Dendritic cell treated with granulocyte-macrophage colony-stimulating factor and Interleukin-4, amounts not matched to agents 40 ng/mL and 50 ng/mL, for 4 days (primary cell): ENCODE results near the gene SPATA45.
A peak's percentile ranks its signal among the peaks of the same experiment; 100 is the strongest.
"Not testable (repeated sequence)": the region's sequence is repeated elsewhere in the genome, so short reads cannot be mapped to it uniquely, and the experiment has no call there.

Experiments
- H3K27ac Mint-ChIP-seq: one replicate; pipeline ENCODE4 v1.8.0; 2022; ENCODE audit warnings: mild to moderate bottlenecking, mixed read lengths
- H3K27me3 Mint-ChIP-seq: one replicate; pipeline ENCODE4 v1.8.0; 2022; ENCODE audit warnings: mild to moderate bottlenecking, mixed read lengths
- H3K36me3 Mint-ChIP-seq: one replicate; pipeline ENCODE4 v1.8.0; 2022; ENCODE audit warnings: low read depth, mixed read lengths
- H3K4me1 Mint-ChIP-seq: one replicate; pipeline ENCODE4 v1.8.0; 2022; ENCODE audit warnings: low read depth, mixed read lengths
- H3K4me3 Mint-ChIP-seq: one replicate; pipeline ENCODE4 v1.8.0; 2022; ENCODE audit warnings: mild to moderate bottlenecking, moderate library complexity, mixed read lengths
- H3K9me3 Mint-ChIP-seq: one replicate; pipeline ENCODE4 v1.8.0; 2022; ENCODE audit warnings: mixed read lengths
- intact Hi-C: fragments of 100-400 bp; cut with micrococcal nuclease; formaldehyde crosslinking; loops from one replicate; pipeline ENCODE4 v1.15.0; 2022

Gene SPATA45

GRCh38 chr1:212857992-212858460 lies 10.6 kb upstream of the SPATA45 start, which contains the start of gene FLVCR1:
Gene FLVCR1 (plus strand): TSS chr1:212858275. CDS start chr1:212858453, 178 bp downstream.
- peak within 1 kb of the TSS; percentile 96 for H3K27ac Mint-ChIP-seq
- peaks cover 17% of the 10 kb centered on the region for H3K4me1 Mint-ChIP-seq
- H3K4me3 Mint-ChIP-seq: peak within 1 kb of the TSS; percentile 99
- H3K36me3 Mint-ChIP-seq: peaks cover 22% of the 10 kb centered on the region
- H3K9me3 Mint-ChIP-seq: no peaks in the 10 kb centered on the region
- intact Hi-C loops: loop anchor here (1.0 kb wide), 1 partner anchor 157 kb away; the partner anchor contains the start of gene ANGEL2
- H3K27me3 Mint-ChIP-seq: no peaks in the 10 kb centered on the region

GRCh38 chr1:212856755-212857154 lies 9.3 kb upstream of the SPATA45 start:
- H3K9me3 Mint-ChIP-seq: no peaks in the 10 kb centered on the region
- H3K27me3 Mint-ChIP-seq: no peaks in the 10 kb centered on the region
- intact Hi-C loops: no loop called here
- peaks cover 14% of the 10 kb centered on the region for H3K4me1 Mint-ChIP-seq
- peak overlapping the region; percentile 96 for H3K27ac Mint-ChIP-seq
- H3K4me3 Mint-ChIP-seq: peak overlapping the region; percentile 99
- peaks cover 31% of the 10 kb centered on the region for H3K36me3 Mint-ChIP-seq

- no peak overlapping the region for H3K27ac Mint-ChIP-seq
- H3K9me3 Mint-ChIP-seq: no peaks in the 10 kb centered on the region
- H3K27me3 Mint-ChIP-seq: no peaks in the 10 kb centered on the region
- intact Hi-C loops: no loop called here
- H3K36me3 Mint-ChIP-seq: peaks cover 31% of the 10 kb centered on the region
- no peak overlapping the region for H3K4me3 Mint-ChIP-seq
- peaks cover 14% of the 10 kb centered on the region for H3K4me1 Mint-ChIP-seq
Measured at GRCh38 chr1:212853658-212854057, 6.2 kb upstream of the SPATA45 start.

- H3K4me1 Mint-ChIP-seq: peaks cover 14% of the 10 kb centered on the region
- peaks cover 24% of the 10 kb centered on the region for H3K36me3 Mint-ChIP-seq
- intact Hi-C loops: no loop called here
- H3K27me3 Mint-ChIP-seq: no peaks in the 10 kb centered on the region
- H3K4me3 Mint-ChIP-seq: no peak overlapping the region
- no peaks in the 10 kb centered on the region for H3K9me3 Mint-ChIP-seq
- no peak overlapping the region for H3K27ac Mint-ChIP-seq
Measured at GRCh38 chr1:212852105-212852688, 4.7 kb upstream of the SPATA45 start.

GRCh38 chr1:212844521-212844920 lies 2.9 kb downstream of the SPATA45 start:
- H3K9me3 Mint-ChIP-seq, H3K4me3 Mint-ChIP-seq, H3K36me3 Mint-ChIP-seq, H3K27me3 Mint-ChIP-seq, H3K4me1 Mint-ChIP-seq, intact Hi-C loops, H3K27ac Mint-ChIP-seq: not testable (repeated sequence)

- Mint-ChIP-seq H3K4me3 (no peak overlapping the region), H3K4me1 (no peaks in the 10 kb centered on the region), H3K27me3 (peaks cover 2% of the 10 kb centered on the region), H3K27ac (no peak overlapping the region), H3K36me3 (no peaks in the 10 kb centered on the region), H3K9me3 (no peaks in the 10 kb centered on the region)
- intact Hi-C loops: no loop called here
Measured at GRCh38 chr1:212838145-212838544, 9.3 kb downstream of the SPATA45 start.

- intact Hi-C loops, H3K4me3 Mint-ChIP-seq, H3K36me3 Mint-ChIP-seq, H3K9me3 Mint-ChIP-seq, H3K27me3 Mint-ChIP-seq, H3K27ac Mint-ChIP-seq, H3K4me1 Mint-ChIP-seq: not testable (repeated sequence)
Measured at GRCh38 chr1:212833211-212834207, 13.9 kb downstream of the SPATA45 start.

- Mint-ChIP-seq H3K4me3 (no peak overlapping the region), H3K27ac (no peak overlapping the region), H3K9me3 (peaks cover 40% of the 10 kb centered on the region), H3K4me1 (peaks cover 9% of the 10 kb centered on the region), H3K36me3 (peaks cover 10% of the 10 kb centered on the region), H3K27me3 (peaks cover 4% of the 10 kb centered on the region)
- intact Hi-C loops: no loop called here
Measured at GRCh38 chr1:212828395-212828794, 19.1 kb downstream of the SPATA45 start.

GRCh38 chr1:212827831-212828278 lies 19.6 kb downstream of the SPATA45 start:
- Mint-ChIP-seq H3K27ac (no peak overlapping the region), H3K4me1 (peaks cover 9% of the 10 kb centered on the region), H3K36me3 (peaks cover 10% of the 10 kb centered on the region), H3K27me3 (peaks cover 4% of the 10 kb centered on the region), H3K9me3 (peaks cover 40% of the 10 kb centered on the region), H3K4me3 (no peak overlapping the region)
- intact Hi-C loops: no loop called here

- Mint-ChIP-seq H3K9me3 (peaks cover 40% of the 10 kb centered on the region), H3K27me3 (peaks cover 4% of the 10 kb centered on the region), H3K36me3 (peaks cover 10% of the 10 kb centered on the region), H3K4me1 (peaks cover 9% of the 10 kb centered on the region), H3K4me3 (no peak overlapping the region), H3K27ac (no peak overlapping the region)
- intact Hi-C loops: no loop called here
Measured at GRCh38 chr1:212827171-212827776, 20.2 kb downstream of the SPATA45 start.

GRCh38 chr1:212825798-212826452 lies 21.5 kb downstream of the SPATA45 start:
- peaks cover 4% of the 10 kb centered on the region for H3K27me3 Mint-ChIP-seq
- H3K27ac Mint-ChIP-seq: no peak overlapping the region
- H3K4me3 Mint-ChIP-seq: no peak overlapping the region
- H3K9me3 Mint-ChIP-seq: peaks cover 40% of the 10 kb centered on the region
- intact Hi-C loops: no loop called here
- no peaks in the 10 kb centered on the region for H3K4me1 Mint-ChIP-seq
- peaks cover 10% of the 10 kb centered on the region for H3K36me3 Mint-ChIP-seq

- Mint-ChIP-seq H3K36me3 (peaks cover 10% of the 10 kb centered on the region), H3K27ac (no peak overlapping the region), H3K4me3 (no peak overlapping the region), H3K4me1 (peaks cover 7% of the 10 kb centered on the region), H3K9me3 (peaks cover 40% of the 10 kb centered on the region), H3K27me3 (peaks cover 2% of the 10 kb centered on the region)
- intact Hi-C loops: no loop called here
Measured at GRCh38 chr1:212824201-212824600, 23.2 kb downstream of the SPATA45 start.

- H3K4me1 Mint-ChIP-seq: peaks cover 13% of the 10 kb centered on the region
- peaks cover 2% of the 10 kb centered on the region for H3K27me3 Mint-ChIP-seq
- no peak overlapping the region for H3K4me3 Mint-ChIP-seq
- intact Hi-C loops: no loop called here
- peaks cover 10% of the 10 kb centered on the region for H3K36me3 Mint-ChIP-seq
- peaks cover 40% of the 10 kb centered on the region for H3K9me3 Mint-ChIP-seq
- no peak overlapping the region for H3K27ac Mint-ChIP-seq
Measured at GRCh38 chr1:212822956-212823355, 24.5 kb downstream of the SPATA45 start.
